Keratinocyte (primary cell): ENCODE data around the gene ACER3.

Experiments
- EZH2 ChIP-seq: IDR thresholded peaks from one replicate; pipeline ENCODE4 v1.6.1; 2012; ENCODE audit warnings: inconsistent platforms, mild to moderate bottlenecking, low read length, moderate library complexity
- TF ChIP-seq, protein P1 (sequence below), 3 experiments: IDR thresholded peaks in 1 of 3; conservative IDR thresholded peaks in 1 of 3; optimal IDR thresholded peaks in 1 of 3; 2 replicates in 2 of 3; 3 replicates in 1 of 3; pipeline versions ENCODE3 to v1.5.1; 2011; ENCODE audit warnings: low read length in 3 of 3, mild to moderate bottlenecking in 3 of 3, moderate library complexity in 2 of 3, control low read depth in 1 of 3, inconsistent platforms in 1 of 3; ENCODE audit not compliant: insufficient read depth in 2 of 3; ENCODE audit errors: extremely low read depth in 1 of 3

GRCh38 chr11:77075425-77075905 lies 214.7 kb downstream of the ACER3 start:
- TF ChIP-seq, protein P1, sequence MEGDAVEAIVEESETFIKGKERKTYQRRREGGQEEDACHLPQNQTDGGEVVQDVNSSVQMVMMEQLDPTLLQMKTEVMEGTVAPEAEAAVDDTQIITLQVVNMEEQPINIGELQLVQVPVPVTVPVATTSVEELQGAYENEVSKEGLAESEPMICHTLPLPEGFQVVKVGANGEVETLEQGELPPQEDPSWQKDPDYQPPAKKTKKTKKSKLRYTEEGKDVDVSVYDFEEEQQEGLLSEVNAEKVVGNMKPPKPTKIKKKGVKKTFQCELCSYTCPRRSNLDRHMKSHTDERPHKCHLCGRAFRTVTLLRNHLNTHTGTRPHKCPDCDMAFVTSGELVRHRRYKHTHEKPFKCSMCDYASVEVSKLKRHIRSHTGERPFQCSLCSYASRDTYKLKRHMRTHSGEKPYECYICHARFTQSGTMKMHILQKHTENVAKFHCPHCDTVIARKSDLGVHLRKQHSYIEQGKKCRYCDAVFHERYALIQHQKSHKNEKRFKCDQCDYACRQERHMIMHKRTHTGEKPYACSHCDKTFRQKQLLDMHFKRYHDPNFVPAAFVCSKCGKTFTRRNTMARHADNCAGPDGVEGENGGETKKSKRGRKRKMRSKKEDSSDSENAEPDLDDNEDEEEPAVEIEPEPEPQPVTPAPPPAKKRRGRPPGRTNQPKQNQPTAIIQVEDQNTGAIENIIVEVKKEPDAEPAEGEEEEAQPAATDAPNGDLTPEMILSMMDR (optimal IDR thresholded peaks at IDR 0.05 in 1 of 3, IDR thresholded peaks at IDR 0.05 in 1 of 3, conservative IDR thresholded peaks at IDR 0.05 in 1 of 3; ENCODE audit: extremely low read depth in 1 of 3, insufficient read depth in 2 of 3, low read length in 3 of 3) = no peak
- TF ChIP-seq EZH2 = no peak
